Stimulated activated naive CD4-positive, alpha-beta T cell treated with Interleukin-2 at 50 U/mL for 16 hours (primary cell): ENCODE measurements around the gene CLTA.
"Not testable (repeated sequence)": the region's sequence is repeated elsewhere in the genome, so short reads cannot be mapped to it uniquely, and the experiment has no call there.

Experiments used
- DNase-seq: peaks from one replicate; lab custom pipeline; 2025; lab: John Stamatoyannopoulos, UW

The CLTA gene

DNA sequence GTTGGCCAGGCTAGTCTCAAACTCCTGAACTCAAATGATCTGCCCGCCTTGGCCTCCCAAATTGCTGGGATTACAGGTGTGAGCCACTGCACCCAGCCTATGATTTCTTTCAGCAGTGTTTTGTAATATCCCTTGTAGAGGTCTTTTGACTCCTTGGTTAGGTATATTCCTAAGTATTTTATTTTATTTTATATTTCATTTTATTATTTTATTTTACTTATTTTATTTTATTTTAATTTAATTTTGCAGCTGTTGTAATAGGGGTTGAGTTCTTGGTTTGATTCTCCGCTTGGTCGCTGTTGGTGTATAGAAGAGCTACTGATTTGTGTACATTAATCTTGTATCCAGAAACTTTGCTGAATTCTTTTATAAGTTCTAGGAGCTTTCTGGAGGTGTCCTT is 49.0 kb downstream of the CLTA start:
- DNase-seq, result not testable (repeated sequence)

DNA sequence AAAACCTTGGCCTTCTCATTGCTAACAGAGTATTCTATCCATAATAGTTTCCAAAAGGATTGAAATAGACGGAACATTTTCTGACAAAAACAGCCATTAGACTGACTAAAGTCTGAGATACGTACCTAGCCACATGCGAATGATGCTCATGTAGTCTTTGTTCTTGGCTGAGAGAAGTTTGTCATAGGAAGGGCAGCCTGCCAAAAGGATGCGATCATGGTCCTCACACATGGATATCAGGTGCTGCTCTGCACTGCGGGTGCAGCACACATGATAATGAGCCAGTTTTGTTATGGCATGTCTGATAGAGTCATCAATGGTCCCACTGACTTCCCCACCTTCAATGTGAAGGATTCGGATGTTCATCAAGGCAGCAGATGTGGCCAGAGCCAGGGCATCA is 55.2 kb downstream of the CLTA start:
- no peak for DNase-seq

DNA sequence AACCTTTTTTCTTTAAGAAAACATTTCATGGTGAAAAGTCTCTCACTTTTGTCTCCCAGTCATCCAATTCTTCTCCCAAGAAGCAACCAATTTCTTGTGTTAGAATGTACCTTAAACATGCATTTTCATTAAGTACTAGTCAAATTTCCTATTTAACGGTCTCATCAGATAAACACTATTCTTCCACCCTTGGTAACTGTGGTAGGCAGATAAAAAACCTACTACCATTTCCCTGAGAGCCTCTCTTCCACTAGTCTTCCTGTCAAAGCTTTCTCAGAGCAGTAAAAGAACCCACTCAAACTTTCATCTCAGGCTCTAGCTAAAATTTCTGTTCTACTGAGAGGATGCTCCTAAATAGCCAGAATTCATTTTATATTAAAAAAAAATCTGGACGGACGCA is 56.6 kb downstream of the CLTA start:
- DNase-seq, result no peak

DNA sequence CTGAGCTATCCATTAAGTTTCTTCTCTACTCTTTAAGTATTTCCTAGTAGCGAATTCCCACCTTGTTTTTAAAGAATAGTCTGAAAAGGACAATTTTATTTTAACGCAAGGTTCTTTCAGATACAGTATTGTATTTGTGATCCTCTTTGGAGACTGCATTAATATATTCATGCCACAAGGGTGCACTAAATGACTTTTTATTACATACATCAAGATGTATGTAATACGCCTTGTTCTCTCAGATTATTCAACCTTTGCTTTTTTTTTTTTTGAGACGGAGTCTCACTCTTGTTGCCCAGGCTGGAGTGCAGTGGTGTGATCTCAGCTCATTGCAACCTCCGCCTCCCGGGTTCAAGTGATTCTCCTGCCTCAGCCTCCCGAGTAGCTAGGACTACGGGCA is 57.3 kb downstream of the CLTA start:
- DNase-seq, result not testable (repeated sequence)

DNA sequence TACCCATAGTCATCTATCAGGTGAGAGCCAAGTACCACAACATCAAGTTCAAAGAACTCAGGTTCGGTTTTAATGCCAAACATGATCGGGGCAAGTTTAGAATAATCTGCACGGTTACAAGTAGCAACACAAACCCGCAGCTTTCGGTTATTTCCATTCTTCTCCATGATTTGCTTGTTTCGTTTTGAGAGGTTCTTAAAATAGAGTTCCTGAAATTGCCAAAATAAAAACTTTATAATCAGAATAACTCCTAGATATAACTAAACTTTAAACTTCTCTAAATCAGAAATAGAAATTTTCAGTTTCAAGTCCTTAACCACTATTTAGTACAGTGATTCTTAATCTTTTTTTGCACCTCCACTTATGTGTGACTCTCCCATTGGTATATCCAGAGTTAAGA is 58.5 kb downstream of the CLTA start:
- DNase-seq, result no peak

DNA sequence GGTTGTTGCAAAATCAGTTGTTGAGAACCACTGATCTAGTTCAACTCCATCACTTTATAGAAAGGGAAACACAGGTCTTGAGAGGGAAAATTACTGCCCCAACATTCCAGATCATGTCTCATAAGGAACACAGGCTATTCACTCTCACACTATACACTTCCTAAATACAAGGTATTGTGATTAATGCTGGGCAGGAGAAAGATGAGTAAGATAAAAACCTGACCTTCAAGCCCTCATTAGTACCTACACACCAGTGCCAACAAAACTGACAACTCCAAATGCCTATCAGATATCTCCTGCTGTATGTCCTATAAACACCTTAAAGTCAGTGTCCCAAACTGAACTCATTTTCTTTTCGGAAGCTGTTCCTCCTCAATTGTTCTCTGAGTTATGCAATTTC is 59.4 kb downstream of the CLTA start:
- no peak for DNase-seq

DNA sequence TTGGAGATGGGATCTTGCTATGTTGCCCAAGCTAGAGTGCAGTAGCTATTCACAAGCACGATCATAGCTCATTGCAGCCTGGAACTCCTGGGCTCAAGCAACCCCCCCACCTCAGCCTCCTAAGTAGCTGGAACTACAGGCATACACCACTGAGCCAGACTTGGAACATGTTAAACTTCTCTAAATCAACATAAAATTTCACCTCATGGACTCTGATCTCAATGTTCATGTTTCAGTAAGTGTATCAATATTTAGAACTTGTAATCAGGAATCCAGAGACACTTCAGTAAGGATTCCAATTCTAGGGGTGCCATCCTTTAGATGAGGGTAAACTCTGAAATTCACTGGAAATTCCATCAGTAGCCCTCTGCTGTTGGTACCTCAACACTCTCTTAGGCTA is 60.7 kb downstream of the CLTA start:
- no peak for DNase-seq

DNA sequence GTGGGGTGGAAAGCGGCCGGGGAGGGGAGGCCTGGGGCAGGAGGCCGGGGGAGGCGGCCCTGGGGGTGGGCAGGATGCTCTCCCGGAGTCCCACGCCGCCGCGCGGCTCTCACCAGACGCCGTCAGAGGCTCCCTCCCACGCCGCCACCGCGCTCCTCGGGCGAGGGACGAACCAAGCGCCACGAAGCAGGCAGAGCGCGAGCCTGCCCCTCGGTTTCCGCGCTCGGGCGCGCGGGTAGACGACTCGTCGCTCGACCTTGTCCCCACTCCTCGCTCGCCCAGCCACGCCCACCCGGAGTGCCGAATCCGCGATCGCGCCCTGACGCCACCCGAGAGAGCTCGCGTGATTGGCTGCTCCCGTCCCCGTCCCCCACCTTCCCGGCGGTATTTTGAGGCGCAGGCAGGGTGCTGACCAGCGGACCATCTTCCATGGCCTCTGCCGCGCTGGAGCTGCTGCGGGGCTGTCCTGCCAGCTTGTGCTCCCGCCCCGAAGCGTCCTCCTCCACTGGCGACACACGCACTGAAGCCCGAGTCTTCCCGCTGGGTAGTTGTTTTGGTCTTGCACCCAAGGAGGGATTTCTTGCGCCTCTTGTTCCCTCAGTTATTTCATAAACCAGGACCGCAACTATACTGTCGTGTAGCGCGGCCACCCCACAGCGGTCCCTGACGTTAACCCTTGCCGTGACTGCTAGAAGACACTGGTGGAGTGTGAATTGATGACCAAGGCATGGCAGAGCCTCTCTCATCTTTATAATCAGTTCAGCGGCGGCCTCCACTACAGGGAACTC is 67.7 kb downstream of the CLTA start, which contains the start of gene GNE:
GNE (minus strand) TSS at position 241 of the 788 bp plus-strand sequence. CDS start 9,093 bp downstream, outside the sequence.
- peak; percentile 98 for DNase-seq

DNA sequence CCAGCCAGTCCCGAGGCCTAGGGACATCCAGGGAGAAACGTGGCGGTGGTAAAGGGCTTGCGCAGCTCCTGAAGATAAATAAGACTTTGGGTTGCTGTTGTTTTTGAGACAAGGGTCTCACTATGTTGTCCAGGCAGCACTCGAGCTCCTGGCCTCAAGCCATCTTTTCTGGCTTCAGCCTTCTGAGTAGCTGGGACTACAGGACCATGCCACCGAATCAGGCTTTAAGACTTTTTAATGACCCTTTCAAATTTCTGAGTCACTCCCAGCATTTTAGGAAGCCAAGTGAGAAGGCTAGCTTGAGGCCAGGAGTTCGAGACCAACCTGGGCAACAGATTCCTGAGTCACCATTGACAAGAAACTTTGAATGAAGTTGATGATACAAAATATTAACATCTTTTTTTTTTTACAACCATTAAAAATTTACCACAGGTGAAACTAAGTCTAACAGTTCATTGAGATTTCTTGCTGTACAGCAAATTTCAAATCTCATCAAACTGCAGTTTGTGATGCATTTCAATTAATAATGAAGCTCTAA is 68.3 kb downstream of the CLTA start:
- no peak for DNase-seq
